Activated T-helper 1 cell treated with anti-CD3 and anti-CD28 coated beads, Interleukin-12 subunit alpha, Interleukin-12 subunit beta, Interleukin-2, Interleukin-4 antibody, amounts not matched to agents 30 ng/mL and 10 ng/mL and 1 ng/mL, durations not matched to agents 14 hours and 24 hours and 36 hours (primary cell): Measurements from ENCODE around the gene VANGL2. TPM values are rescaled to one million over a fixed set of nuclear protein-coding genes. Genes with fewer than 3 reads are reported as not detected.

Experiments
- DNase-seq: peaks from one replicate; pipeline ENCODE4 v3.0.0; 2021; ENCODE audit warnings: low spot score
- H3K27ac Mint-ChIP-seq: one replicate; pipeline ENCODE4 v1.8.0; 2021; ENCODE audit warnings: mild to moderate bottlenecking, mixed read lengths
- H3K27me3 Mint-ChIP-seq: one replicate; pipeline ENCODE4 v1.8.0; 2022; ENCODE audit warnings: mild to moderate bottlenecking, moderate library complexity, mixed read lengths; ENCODE audit not compliant: insufficient read depth
- H3K36me3 Mint-ChIP-seq: one replicate; pipeline ENCODE4 v1.8.0; 2021; ENCODE audit warnings: low read depth, mixed read lengths
- H3K4me1 Mint-ChIP-seq: one replicate; pipeline ENCODE4 v1.8.0; 2021; ENCODE audit warnings: low read depth, mixed read lengths
- H3K4me3 Mint-ChIP-seq: one replicate; pipeline ENCODE4 v1.8.0; 2021; ENCODE audit warnings: mild to moderate bottlenecking, moderate library complexity, mixed read lengths
- H3K9me3 Mint-ChIP-seq: one replicate; pipeline ENCODE4 v1.8.0; 2021; ENCODE audit warnings: mixed read lengths
- intact Hi-C: fragments of 100-400 bp; cut with micrococcal nuclease; formaldehyde crosslinking; loops from one replicate; pipeline ENCODE4 v1.15.1; 2024
- total RNA-seq: library from RNA; stranded (reverse); gene quantifications from 2 replicates; pipeline ENCODE4 v1.2.3, GENCODE V29; 2022

Gene VANGL2
- total RNA-seq, 1 donor from 2014 or later = not detected

GRCh38 chr1:160363010-160363409 is 37.4 kb upstream of the VANGL2 start:
- Mint-ChIP-seq H3K36me3 (peaks cover 21% of the 10 kb centered on the region), H3K4me1 (no peaks in the 10 kb centered on the region), H3K4me3 (no peak overlapping the region), H3K27ac (no peak overlapping the region), H3K9me3 (no peaks in the 10 kb centered on the region), H3K27me3 (peaks cover 2% of the 10 kb centered on the region)
- no peak for DNase-seq
- intact Hi-C loops = no loop called here

DNA sequence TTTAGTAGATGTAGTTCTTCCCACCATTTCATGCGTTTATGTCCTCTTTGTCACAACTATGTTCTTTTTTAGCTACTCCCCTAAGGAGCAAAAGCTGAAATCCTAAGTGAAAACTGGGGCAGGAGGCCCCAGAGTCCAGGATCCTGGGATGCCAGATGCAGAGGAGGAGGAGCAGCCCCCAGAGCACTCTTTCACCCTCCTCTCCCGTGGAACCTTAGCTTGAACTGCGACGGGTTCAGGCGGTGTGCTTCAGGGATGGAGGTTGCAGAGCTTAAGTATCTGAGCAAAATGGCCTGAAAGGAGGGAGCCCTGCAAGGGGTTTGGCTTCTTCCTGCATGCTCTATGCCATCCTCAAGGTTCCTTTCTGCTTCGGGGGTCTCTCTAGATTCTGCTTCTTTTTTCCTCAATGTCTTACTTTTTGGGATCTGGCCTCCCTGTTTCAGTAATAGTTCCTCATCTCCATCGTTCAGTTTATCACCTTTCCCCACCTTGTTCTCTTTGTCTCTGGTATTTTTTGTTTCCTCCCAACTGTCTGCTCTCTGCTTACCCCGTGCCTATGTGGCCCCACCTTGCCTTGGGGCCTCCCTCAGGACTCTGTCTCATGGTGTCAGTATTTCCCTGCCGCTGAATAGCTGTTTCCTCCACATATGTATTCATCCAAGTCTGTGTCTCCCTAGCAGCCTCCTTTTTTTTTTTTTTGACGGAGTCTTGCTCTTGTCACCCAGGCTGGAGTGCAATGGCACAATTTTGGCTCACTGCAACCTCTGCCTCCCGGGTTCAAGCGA is 36.2 kb upstream of the VANGL2 start:
- Mint-ChIP-seq H3K4me3 (no peak overlapping the region), H3K27me3 (peaks cover 4% of the 10 kb centered on the region), H3K4me1 (no peaks in the 10 kb centered on the region), H3K9me3 (no peaks in the 10 kb centered on the region), H3K36me3 (peaks cover 12% of the 10 kb centered on the region), H3K27ac (no peak overlapping the region)
- intact Hi-C loops = no loop called here
- DNase-seq = no peak

DNA sequence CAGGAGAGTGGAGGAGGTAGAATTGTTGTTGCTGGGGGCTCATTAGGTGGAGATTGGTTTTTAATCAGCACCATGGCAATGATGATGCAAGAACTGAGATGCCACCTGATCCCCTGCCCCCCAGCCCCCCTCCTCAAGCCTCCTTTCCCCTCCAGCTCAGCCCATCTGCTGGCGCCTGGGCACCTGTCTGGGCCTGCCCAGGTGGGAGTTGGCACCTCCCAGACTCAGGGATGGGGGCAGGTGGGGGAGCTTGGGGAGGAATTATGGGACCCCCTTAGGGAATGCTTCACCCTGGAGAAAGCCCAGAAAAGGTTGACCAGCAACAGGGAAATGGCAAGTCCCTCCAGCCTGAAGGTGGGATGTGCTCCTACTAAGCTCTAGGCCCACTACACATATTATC is 35.0 kb upstream of the VANGL2 start:
- Mint-ChIP-seq H3K9me3 (no peaks in the 10 kb centered on the region), H3K27ac (no peak overlapping the region), H3K4me1 (no peaks in the 10 kb centered on the region), H3K36me3 (peaks cover 7% of the 10 kb centered on the region), H3K4me3 (no peak overlapping the region), H3K27me3 (peaks cover 4% of the 10 kb centered on the region)
- intact Hi-C loops = no loop called here
- no peak for DNase-seq

GRCh38 chr1:160366731-160367515 is 33.4 kb upstream of the VANGL2 start, which contains the start of gene NHLH1:
NHLH1 (plus strand) TSS chr1:160367071; CDS start chr1:160370732, 3,661 bp downstream.
- H3K4me3 Mint-ChIP-seq = no peak within 1 kb of the TSS
- H3K9me3 Mint-ChIP-seq = no peaks in the 10 kb centered on the region
- no peaks in the 10 kb centered on the region for H3K4me1 Mint-ChIP-seq
- H3K27me3 Mint-ChIP-seq = peaks cover 4% of the 10 kb centered on the region
- DNase-seq = no peak
- no peaks in the 10 kb centered on the region for H3K36me3 Mint-ChIP-seq
- H3K27ac Mint-ChIP-seq = no peak within 1 kb of the TSS
- intact Hi-C loops = no loop called here

DNA sequence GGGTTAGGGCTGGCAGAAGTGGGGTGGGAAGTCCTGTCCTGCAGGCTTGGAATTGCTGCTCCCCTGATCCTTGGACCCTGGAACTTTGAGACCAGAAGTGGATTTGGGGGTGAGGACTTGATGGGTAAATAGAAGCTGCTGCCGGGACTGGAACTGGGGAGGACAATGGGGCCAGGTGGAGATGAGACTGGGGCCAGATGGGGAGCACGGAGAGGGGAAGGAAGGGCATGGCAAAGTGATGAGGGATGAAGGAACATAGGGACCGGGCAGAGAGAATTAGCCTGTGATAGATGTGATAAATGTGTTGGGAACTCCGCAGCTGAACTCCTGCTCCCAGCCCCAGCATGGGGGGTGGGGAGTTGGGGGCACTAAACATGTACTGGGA is 32.9 kb upstream of the VANGL2 start:
- H3K36me3 Mint-ChIP-seq = no peaks in the 10 kb centered on the region
- H3K27ac Mint-ChIP-seq = no peak overlapping the region
- no peaks in the 10 kb centered on the region for H3K4me1 Mint-ChIP-seq
- no peak for DNase-seq
- intact Hi-C loops = no loop called here
- H3K27me3 Mint-ChIP-seq = peaks cover 4% of the 10 kb centered on the region
- H3K9me3 Mint-ChIP-seq = no peaks in the 10 kb centered on the region
- no peak overlapping the region for H3K4me3 Mint-ChIP-seq

DNA sequence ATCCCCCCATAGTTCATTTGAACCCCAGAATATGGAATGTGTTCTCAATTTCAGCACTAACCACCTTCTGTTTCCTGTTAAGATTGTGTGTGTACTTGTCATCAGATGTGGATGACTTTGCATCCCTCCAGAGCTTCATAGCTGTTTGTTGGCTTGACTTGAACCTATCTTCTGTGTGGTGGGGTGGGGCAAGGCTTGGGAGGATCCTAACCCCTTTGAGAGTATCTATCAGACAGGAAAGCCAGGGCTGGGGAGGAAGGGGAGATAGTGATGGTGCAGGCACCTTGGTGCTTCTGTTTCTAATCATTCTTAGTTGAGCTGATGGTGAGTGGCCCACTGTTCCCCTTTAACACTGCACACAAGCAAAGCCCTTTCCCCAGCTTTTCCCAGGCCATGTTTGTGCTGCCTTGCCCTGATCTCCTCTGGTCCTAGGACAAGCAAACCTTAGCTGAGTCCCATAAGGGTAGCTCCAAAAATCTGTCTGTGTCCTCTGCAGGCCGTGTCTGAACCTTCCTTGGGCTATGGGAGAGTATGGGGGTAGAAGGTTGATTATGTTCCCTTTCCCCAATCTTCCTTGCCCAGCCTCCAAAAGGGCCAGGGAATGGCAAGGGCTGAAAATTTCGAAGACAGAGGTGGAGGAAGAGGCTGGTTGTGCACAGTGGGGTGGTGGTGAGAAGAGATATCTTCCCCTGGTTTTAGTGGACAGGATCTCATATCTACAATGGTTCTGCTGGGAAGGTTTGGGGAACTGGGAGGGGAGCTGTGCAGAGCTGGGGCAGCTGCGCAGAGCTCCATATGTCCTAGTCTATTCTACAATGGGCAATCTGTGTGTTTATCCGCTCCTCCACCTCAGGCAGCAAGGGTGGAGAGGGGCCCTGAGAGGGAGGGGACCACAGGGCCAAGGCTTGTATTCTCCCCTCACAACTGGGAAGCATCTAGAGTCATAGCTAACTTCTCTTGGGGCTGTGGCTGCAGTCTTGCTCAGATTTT is 32.1 kb upstream of the VANGL2 start:
- H3K4me1 Mint-ChIP-seq = no peaks in the 10 kb centered on the region
- H3K27me3 Mint-ChIP-seq = peaks cover 4% of the 10 kb centered on the region
- no peak for DNase-seq
- H3K27ac Mint-ChIP-seq = no peak overlapping the region
- intact Hi-C loops = no loop called here
- H3K4me3 Mint-ChIP-seq = no peak overlapping the region
- H3K9me3 Mint-ChIP-seq = no peaks in the 10 kb centered on the region
- H3K36me3 Mint-ChIP-seq = no peaks in the 10 kb centered on the region

- H3K36me3 Mint-ChIP-seq = no peaks in the 10 kb centered on the region
- H3K4me3 Mint-ChIP-seq = no peak overlapping the region
- no peaks in the 10 kb centered on the region for H3K4me1 Mint-ChIP-seq
- DNase-seq = no peak
- peaks cover 4% of the 10 kb centered on the region for H3K27me3 Mint-ChIP-seq
- intact Hi-C loops = no loop called here
- H3K9me3 Mint-ChIP-seq = no peaks in the 10 kb centered on the region
- no peak overlapping the region for H3K27ac Mint-ChIP-seq
Observed at GRCh38 chr1:160369087-160369486, 31.3 kb upstream of the VANGL2 start.

GRCh38 chr1:160370561-160371345 is 29.6 kb upstream of the VANGL2 start:
- no peak overlapping the region for H3K4me3 Mint-ChIP-seq
- peaks cover 4% of the 10 kb centered on the region for H3K27me3 Mint-ChIP-seq
- no peaks in the 10 kb centered on the region for H3K9me3 Mint-ChIP-seq
- no peak for DNase-seq
- H3K4me1 Mint-ChIP-seq = peaks cover 5% of the 10 kb centered on the region
- H3K36me3 Mint-ChIP-seq = no peaks in the 10 kb centered on the region
- intact Hi-C loops = loop anchor here (10.0 kb wide), 1 partner anchor 436 kb away; no protein-coding TSS in a partner anchor
- no peak overlapping the region for H3K27ac Mint-ChIP-seq

DNA sequence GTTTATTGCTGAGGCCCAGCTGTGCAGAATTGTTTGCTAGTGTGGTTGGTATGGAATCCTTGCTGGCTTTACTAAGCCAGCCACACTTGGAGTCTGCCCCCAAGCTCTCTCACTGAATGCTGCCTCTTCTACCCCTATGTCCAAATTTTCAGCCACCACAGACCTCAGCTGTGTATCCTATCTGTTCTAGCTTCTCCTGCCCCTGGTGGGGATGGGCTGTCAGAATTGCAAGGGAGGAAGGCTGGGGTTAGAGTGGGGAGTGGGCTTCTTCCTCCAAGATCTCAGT is 29.1 kb upstream of the VANGL2 start:
- intact Hi-C loops = loop anchor here (10.0 kb wide), 1 partner anchor 436 kb away; no protein-coding TSS in a partner anchor
- Mint-ChIP-seq H3K9me3 (no peaks in the 10 kb centered on the region), H3K36me3 (no peaks in the 10 kb centered on the region), H3K4me1 (peaks cover 10% of the 10 kb centered on the region), H3K4me3 (no peak overlapping the region), H3K27me3 (peaks cover 4% of the 10 kb centered on the region), H3K27ac (no peak overlapping the region)
- no peak for DNase-seq

GRCh38 chr1:160371756-160372155 is 28.6 kb upstream of the VANGL2 start:
- no peak for DNase-seq
- Mint-ChIP-seq H3K4me1 (peaks cover 13% of the 10 kb centered on the region), H3K27ac (no peak overlapping the region), H3K4me3 (no peak overlapping the region), H3K36me3 (no peaks in the 10 kb centered on the region), H3K9me3 (no peaks in the 10 kb centered on the region), H3K27me3 (peaks cover 4% of the 10 kb centered on the region)
- intact Hi-C loops = loop anchor here (10.0 kb wide), 1 partner anchor 437 kb away; no protein-coding TSS in a partner anchor

GRCh38 chr1:160373696-160374095 is 26.7 kb upstream of the VANGL2 start:
- Mint-ChIP-seq H3K9me3 (no peaks in the 10 kb centered on the region), H3K4me1 (peaks cover 13% of the 10 kb centered on the region), H3K36me3 (no peaks in the 10 kb centered on the region), H3K27ac (no peak overlapping the region), H3K4me3 (no peak overlapping the region), H3K27me3 (no peaks in the 10 kb centered on the region)
- intact Hi-C loops = loop anchor here (10.0 kb wide), 1 partner anchor 439 kb away; no protein-coding TSS in a partner anchor
- DNase-seq = no peak
